Neural cell (in vitro differentiated cells): ENCODE measurements around the gene MED13L. TPM values are rescaled to one million over a fixed set of nuclear protein-coding genes. Genes with fewer than 3 reads are reported as not detected.

ENCODE experiments used
- H2AFZ ChIP-seq: fragments of 200-600, 300-800 bp; sonication (generic), shearing (Covaris generic); 2 replicates; pipeline ENCODE4 v1.6.0; 2014; ENCODE audit warnings: low read depth, mild to moderate bottlenecking, antibody characterized with exemption, low read length, moderate library complexity
- H3F3A ChIP-seq: fragments of 200-600 bp; shearing (Covaris generic); 2 replicates; pipeline ENCODE4 v1.6.1; 2016; ENCODE audit warnings: mild to moderate bottlenecking, moderate library complexity, mixed read lengths, antibody characterized with exemption, low read length; ENCODE audit not compliant: insufficient read depth, poor library complexity, severe bottlenecking
- H3K27ac ChIP-seq: fragments of 200-600, 300-800 bp; sonication (generic), shearing (Covaris generic); 2 replicates; pipeline ENCODE4 v1.5.1; 2014; ENCODE audit warnings: mild to moderate bottlenecking, low read length, moderate library complexity
- H3K27me3 ChIP-seq: fragments of 300-800, 200-600 bp; sonication (generic), shearing (Covaris generic); 2 replicates; pipeline ENCODE4 v1.6.0; 2014; ENCODE audit warnings: mild to moderate bottlenecking, low read depth, low read length, moderate library complexity; ENCODE audit not compliant: insufficient read depth
- H3K36me3 ChIP-seq: fragments of 300-800, 200-600 bp; sonication (generic), shearing (Covaris generic); 2 replicates; pipeline ENCODE4 v1.5.1; 2014; ENCODE audit warnings: mild to moderate bottlenecking, antibody characterized with exemption, low read length, moderate library complexity; ENCODE audit not compliant: insufficient read depth
- H3K4me2 ChIP-seq: fragments of 300-800, 200-600 bp; sonication (generic), shearing (Covaris generic); 2 replicates; pipeline ENCODE4 v1.6.0; 2014; ENCODE audit warnings: mild to moderate bottlenecking, low read length
- H3K4me3 ChIP-seq: fragments of 300-800, 200-600 bp; sonication (generic), shearing (Covaris generic); 2 replicates; pipeline ENCODE4 v1.5.1; 2014; ENCODE audit warnings: mild to moderate bottlenecking, low read length, moderate library complexity
- H3K79me2 ChIP-seq: fragments of 200-600 bp; shearing (Covaris generic); replicated peaks from 2 replicates; pipeline ENCODE4 v1.6.0; 2014; ENCODE audit warnings: mild to moderate bottlenecking, low read length, moderate library complexity; ENCODE audit not compliant: insufficient read depth
- H3K9ac ChIP-seq: fragments of 300-800, 200-600 bp; sonication (generic), shearing (Covaris generic); 2 replicates; pipeline ENCODE4 v1.6.1; 2016; ENCODE audit warnings: mild to moderate bottlenecking, low read length, mixed read lengths
- H3K9me2 ChIP-seq: fragments of 200-600 bp; shearing (Covaris generic); 2 replicates; pipeline ENCODE4 v1.6.1; 2016; ENCODE audit warnings: mild to moderate bottlenecking, low read length, mixed read lengths; ENCODE audit not compliant: insufficient read depth
- H3K9me3 ChIP-seq: fragments of 200-600, 300-800 bp; sonication (generic), shearing (Covaris generic); 2 replicates; pipeline ENCODE4 v1.6.1; 2016; ENCODE audit warnings: mild to moderate bottlenecking, mixed run types, low read length, moderate library complexity, mixed read lengths
- H4K20me1 ChIP-seq: fragments of 200-600 bp; shearing (Covaris generic); 2 replicates; pipeline ENCODE4 v1.6.1; 2016; ENCODE audit warnings: mild to moderate bottlenecking, mixed run types; ENCODE audit not compliant: insufficient read depth
- CTCF ChIP-seq: fragments of 450-650 bp; IDR thresholded peaks from 2 replicates; pipeline ENCODE4 v1.5.1; 2014; ENCODE audit warnings: antibody characterized with exemption, mild to moderate bottlenecking, moderate library complexity; ENCODE audit not compliant: poor library complexity, severe bottlenecking
- EP300 ChIP-seq: fragments of 450-650 bp; conservative IDR thresholded peaks from 2 replicates; pipeline ENCODE4 v1.6.1; 2014; ENCODE audit warnings: antibody characterized with exemption, mild to moderate bottlenecking, moderate library complexity; ENCODE audit not compliant: poor library complexity, severe bottlenecking
- EZH2 ChIP-seq: fragments of 200-600, 300-800 bp; shearing (Covaris generic), sonication (generic); IDR thresholded peaks from 2 replicates; pipeline ENCODE4 v1.6.1; 2014; ENCODE audit warnings: antibody characterized with exemption, low read length, borderline replicate concordance, mild to moderate bottlenecking; ENCODE audit not compliant: insufficient read depth, poor library complexity, severe bottlenecking
- MXI1 ChIP-seq: fragments of 450-650 bp; conservative IDR thresholded peaks from 2 replicates; pipeline ENCODE4 v1.6.1; 2014; ENCODE audit warnings: antibody characterized with exemption, mild to moderate bottlenecking; ENCODE audit not compliant: poor library complexity, severe bottlenecking
- POLR2AphosphoS5 ChIP-seq: IDR thresholded peaks from 2 replicates; pipeline ENCODE4 v1.6.1; 2012
- RAD21 ChIP-seq: fragments of 450-650 bp; conservative IDR thresholded peaks from 2 replicates; pipeline ENCODE4 v1.6.1; 2014; ENCODE audit warnings: antibody characterized with exemption, mild to moderate bottlenecking, moderate library complexity
- REST ChIP-seq: IDR thresholded peaks from 2 replicates; pipeline ENCODE4 v1.6.1; 2012; ENCODE audit warnings: borderline replicate concordance
- SMC3 ChIP-seq: fragments of 450-650 bp; conservative IDR thresholded peaks from 2 replicates; pipeline ENCODE4 v1.6.1; 2014; ENCODE audit warnings: antibody characterized with exemption, mild to moderate bottlenecking, moderate library complexity; ENCODE audit not compliant: poor library complexity
- TAF1 ChIP-seq: IDR thresholded peaks from 2 replicates; pipeline ENCODE4 v1.6.1; 2012; ENCODE audit warnings: low read depth
- polyA plus RNA-seq: library from polyadenylated mRNA; depleted of rRNA; stranded (reverse); fragments of >200 nt; gene quantifications from 2 replicates; pipeline ENCODE4 v1.2.3, GENCODE V29; 2014

Gene MED13L
- polyA plus RNA-seq, 1 donor from 2014 or later = 38.9 TPM

- H3F3A ChIP-seq = no peaks in the 10 kb centered on the region
- no peaks in the 10 kb centered on the region for H3K9me3 ChIP-seq
- no peak for TF ChIP-seq EZH2
- TF ChIP-seq EP300 = no peak
- TF ChIP-seq MXI1 = no peak
- no peak for TF ChIP-seq TAF1
- no peak overlapping the region for H3K4me3 ChIP-seq
- H4K20me1 ChIP-seq = no peaks in the 10 kb centered on the region
- H3K9ac ChIP-seq = no peak overlapping the region
- peaks cover 3% of the 10 kb centered on the region for H3K36me3 ChIP-seq
- H3K9me2 ChIP-seq = no peaks in the 10 kb centered on the region
- no peak overlapping the region for H2AFZ ChIP-seq
- H3K4me2 ChIP-seq = no peak overlapping the region
- H3K27me3 ChIP-seq = no peaks in the 10 kb centered on the region
- no peaks in the 10 kb centered on the region for H3K79me2 ChIP-seq
- H3K27ac ChIP-seq = no peak overlapping the region
These were observed 175.5 kb downstream of the MED13L start for GRCh38 chr12:116101991-116102390.

- no peak overlapping the region for H3K4me3 ChIP-seq
- H3K79me2 ChIP-seq = no peaks in the 10 kb centered on the region
- no peak overlapping the region for H2AFZ ChIP-seq
- no peak overlapping the region for H3K9ac ChIP-seq
- no peaks in the 10 kb centered on the region for H3K9me3 ChIP-seq
- no peak overlapping the region for H3K4me2 ChIP-seq
- no peaks in the 10 kb centered on the region for H4K20me1 ChIP-seq
- no peaks in the 10 kb centered on the region for H3K36me3 ChIP-seq
- TF ChIP-seq SMC3 = no peak
- TF ChIP-seq EP300 = no peak
- no peak overlapping the region for H3K27ac ChIP-seq
- no peaks in the 10 kb centered on the region for H3K9me2 ChIP-seq
- H3F3A ChIP-seq = no peaks in the 10 kb centered on the region
- H3K27me3 ChIP-seq = no peaks in the 10 kb centered on the region
These were observed 177.7 kb downstream of the MED13L start for GRCh38 chr12:116099652-116100432.

- Histone ChIP-seq H3K4me2 (no peak overlapping the region), H2AFZ (no peak overlapping the region), H3K79me2 (no peaks in the 10 kb centered on the region), H3K9me3 (no peaks in the 10 kb centered on the region), H3F3A (peaks cover 2% of the 10 kb centered on the region), H4K20me1 (no peaks in the 10 kb centered on the region), H3K9ac (no peak overlapping the region), H3K9me2 (no peaks in the 10 kb centered on the region), H3K27me3 (no peaks in the 10 kb centered on the region), H3K27ac (no peak overlapping the region), H3K4me3 (no peak overlapping the region), H3K36me3 (no peaks in the 10 kb centered on the region)
- no peak for TF ChIP-seq EZH2
- no peak for TF ChIP-seq EP300
- TF ChIP-seq MXI1 = no peak
- TF ChIP-seq TAF1 = no peak
- no peak for TF ChIP-seq SMC3
- no peak for TF ChIP-seq REST
- TF ChIP-seq CTCF = no peak
- no peak for TF ChIP-seq POLR2AphosphoS5
- TF ChIP-seq RAD21 = no peak
These were observed 180.6 kb downstream of the MED13L start for GRCh38 chr12:116096874-116097273.
